Right lobe of liver (tissue), 4 donors: ENCODE data around the gene KIRREL2.

Experiments used
- CTCF ChIP-seq, 4 donors: fragments of 200-600 bp in 3 of 4; fragments of 450-650 bp in 1 of 4; IDR thresholded peaks; one replicate each; pipeline versions ENCODE4 v1.5.1 to v1.8.0; 2016 to 2022; ENCODE audit warnings: antibody characterized with exemption in 4 of 4, mild to moderate bottlenecking in 2 of 4
- POLR2A ChIP-seq: fragments of 450-650 bp; IDR thresholded peaks from one replicate; pipeline ENCODE4 v1.6.1; 2017; ENCODE audit warnings: antibody characterized with exemption, mild to moderate bottlenecking
- donor health status: DM: no; HTN: no; CAD: no.
- donor health status: DM: no; HTN: no; CAD: no.
- donor health status: DM: no; HTN: yes; CAD: no.

DNA sequence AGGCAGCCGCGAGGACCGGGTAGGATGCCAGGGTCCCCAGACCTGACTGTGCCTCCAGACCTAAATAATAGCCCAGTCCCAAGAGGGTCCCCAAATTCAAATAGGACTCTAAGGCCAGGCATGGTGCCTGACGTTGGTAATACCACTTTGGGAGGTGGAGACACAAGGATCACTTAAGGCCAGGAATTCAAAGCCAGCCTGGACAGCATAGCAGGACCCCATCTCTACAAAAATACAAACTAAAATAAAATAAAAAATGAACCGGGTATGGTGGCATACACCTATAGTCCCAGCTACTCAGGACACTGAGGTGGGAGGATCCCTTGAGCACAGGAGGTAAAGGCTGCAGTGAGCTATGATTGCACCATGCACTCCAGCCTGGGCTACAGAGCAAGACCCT is 6.3 kb downstream of the KIRREL2 start:
- TF ChIP-seq CTCF (IDR thresholded peaks at IDR 0.05) (no peak), POLR2A (no peak)
